ENCODE results near the gene CH25H. TPM values are rescaled to one million over a fixed set of nuclear protein-coding genes. Genes with fewer than 3 reads are reported as not detected.
A peak's percentile ranks its signal among the peaks of the same experiment; 100 is the strongest.

Gene CH25H
- total RNA-seq, 1 donor from 2014 or later, result not detected

DNA sequence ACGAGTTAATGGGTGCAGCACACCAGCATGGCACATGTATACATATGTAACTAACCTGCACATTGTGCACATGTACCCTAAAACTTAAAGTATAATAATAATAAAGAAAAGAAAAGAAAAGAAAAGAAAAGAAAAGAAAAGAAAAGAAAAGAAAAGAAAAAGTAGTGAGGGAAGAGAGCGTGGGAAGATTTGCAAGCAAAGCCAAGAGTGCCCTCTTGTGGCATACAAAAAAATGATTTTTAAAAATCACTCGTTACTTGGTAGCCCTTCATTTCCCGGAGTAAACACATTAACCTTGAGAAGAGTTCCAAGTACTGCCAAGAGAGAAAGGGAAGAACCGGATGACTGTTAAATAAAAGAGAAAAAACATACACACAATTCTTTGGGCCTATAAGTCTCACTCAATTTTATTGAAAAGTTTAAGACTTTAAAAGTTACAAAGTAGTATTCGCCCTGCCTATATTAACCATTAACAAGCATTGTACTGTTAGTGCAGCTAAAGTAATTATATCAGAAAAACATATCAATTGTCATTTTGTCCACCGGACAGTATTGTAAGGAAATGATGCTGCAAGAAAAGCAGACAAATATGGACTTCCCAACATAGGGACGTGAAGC lies 6.2 kb upstream of the CH25H start:
- DNase-seq (ENCODE audit: low spot score), result no peak
- peaks cover 20% of the 10 kb centered on the region for H3K27me3 Mint-ChIP-seq (ENCODE audit: low read depth)
- no peak overlapping the region for H3K4me3 Mint-ChIP-seq (ENCODE audit: unreplicated experiment)
- peaks cover 8% of the 10 kb centered on the region for H3K4me1 Mint-ChIP-seq (ENCODE audit: low read depth)
- H3K9me3 Mint-ChIP-seq (ENCODE audit: low read depth), result no peaks in the 10 kb centered on the region
- peaks cover 2% of the 10 kb centered on the region for H3K36me3 Mint-ChIP-seq (ENCODE audit: low read depth)
- no peak overlapping the region for H3K27ac Mint-ChIP-seq (ENCODE audit: unreplicated experiment)
- TF ChIP-seq, protein P1, sequence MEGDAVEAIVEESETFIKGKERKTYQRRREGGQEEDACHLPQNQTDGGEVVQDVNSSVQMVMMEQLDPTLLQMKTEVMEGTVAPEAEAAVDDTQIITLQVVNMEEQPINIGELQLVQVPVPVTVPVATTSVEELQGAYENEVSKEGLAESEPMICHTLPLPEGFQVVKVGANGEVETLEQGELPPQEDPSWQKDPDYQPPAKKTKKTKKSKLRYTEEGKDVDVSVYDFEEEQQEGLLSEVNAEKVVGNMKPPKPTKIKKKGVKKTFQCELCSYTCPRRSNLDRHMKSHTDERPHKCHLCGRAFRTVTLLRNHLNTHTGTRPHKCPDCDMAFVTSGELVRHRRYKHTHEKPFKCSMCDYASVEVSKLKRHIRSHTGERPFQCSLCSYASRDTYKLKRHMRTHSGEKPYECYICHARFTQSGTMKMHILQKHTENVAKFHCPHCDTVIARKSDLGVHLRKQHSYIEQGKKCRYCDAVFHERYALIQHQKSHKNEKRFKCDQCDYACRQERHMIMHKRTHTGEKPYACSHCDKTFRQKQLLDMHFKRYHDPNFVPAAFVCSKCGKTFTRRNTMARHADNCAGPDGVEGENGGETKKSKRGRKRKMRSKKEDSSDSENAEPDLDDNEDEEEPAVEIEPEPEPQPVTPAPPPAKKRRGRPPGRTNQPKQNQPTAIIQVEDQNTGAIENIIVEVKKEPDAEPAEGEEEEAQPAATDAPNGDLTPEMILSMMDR (IDR thresholded peaks at IDR 0.05), result peak; percentile 87

DNA sequence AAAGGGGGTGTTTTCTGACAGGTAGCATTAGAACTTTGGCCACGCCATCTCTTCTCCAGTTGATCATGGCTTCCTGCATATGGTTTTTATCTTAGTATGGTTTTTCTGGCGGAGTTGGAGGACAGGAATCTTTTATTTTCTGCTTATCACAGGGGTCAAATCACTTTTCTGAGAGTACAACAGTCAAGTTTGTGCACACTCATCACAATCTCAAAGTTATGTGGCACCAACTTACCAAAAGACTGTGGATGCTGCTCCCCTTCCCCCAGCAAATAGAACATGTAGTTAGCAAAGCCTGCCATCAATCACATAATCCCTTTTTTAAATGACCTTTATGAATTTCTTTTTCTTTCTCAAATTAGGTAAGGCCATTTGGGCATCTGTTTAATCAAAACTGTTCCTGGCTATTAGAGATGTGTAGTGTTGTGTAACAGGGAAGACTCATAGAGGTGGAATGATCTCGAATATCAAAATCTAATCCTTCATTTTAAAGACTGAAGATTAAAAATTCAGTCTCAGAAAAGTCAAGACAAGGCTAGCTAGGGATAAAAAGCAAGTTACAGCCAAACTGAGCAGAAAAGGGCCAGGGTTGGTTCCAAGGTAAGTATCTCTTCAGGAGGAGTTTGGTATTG lies 3.8 kb upstream of the CH25H start:
- DNase-seq (ENCODE audit: low spot score), result no peak
- H3K27me3 Mint-ChIP-seq (ENCODE audit: low read depth), result peaks cover 29% of the 10 kb centered on the region
- H3K27ac Mint-ChIP-seq (ENCODE audit: unreplicated experiment), result no peak overlapping the region
- H3K36me3 Mint-ChIP-seq (ENCODE audit: low read depth), result peaks cover 2% of the 10 kb centered on the region
- no peak overlapping the region for H3K4me3 Mint-ChIP-seq (ENCODE audit: unreplicated experiment)
- H3K9me3 Mint-ChIP-seq (ENCODE audit: low read depth), result no peaks in the 10 kb centered on the region
- TF ChIP-seq, protein P1 (IDR thresholded peaks at IDR 0.05), result no peak
- peaks cover 18% of the 10 kb centered on the region for H3K4me1 Mint-ChIP-seq (ENCODE audit: low read depth)

DNA sequence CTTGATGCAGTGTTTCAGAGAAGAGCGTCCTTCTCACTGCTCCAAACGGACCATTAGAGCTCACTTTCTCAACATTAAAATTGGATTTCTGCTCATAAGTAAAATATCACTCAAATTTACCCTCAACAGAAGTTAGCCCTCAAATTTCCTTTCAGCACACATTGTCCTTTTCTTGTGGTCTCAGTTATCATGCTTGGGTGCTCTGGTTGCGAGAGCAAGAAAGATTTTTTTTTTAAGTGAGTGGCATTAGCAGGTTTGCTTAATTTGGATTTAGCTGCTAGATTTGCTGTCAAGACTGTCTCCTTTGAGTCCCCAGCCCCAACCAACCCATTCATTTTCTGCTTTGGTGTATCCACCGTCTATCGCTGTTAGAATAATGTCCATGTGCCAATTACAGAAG lies 2.6 kb upstream of the CH25H start:
- Mint-ChIP-seq H3K9me3 (ENCODE audit: low read depth) (no peaks in the 10 kb centered on the region), H3K36me3 (ENCODE audit: low read depth) (peaks cover under 1% of the 10 kb centered on the region), H3K4me1 (ENCODE audit: low read depth) (peaks cover 22% of the 10 kb centered on the region), H3K27ac (ENCODE audit: unreplicated experiment) (no peak overlapping the region), H3K4me3 (ENCODE audit: unreplicated experiment) (no peak overlapping the region), H3K27me3 (ENCODE audit: low read depth) (peaks cover 34% of the 10 kb centered on the region)
- no peak for DNase-seq (ENCODE audit: low spot score)
- TF ChIP-seq, protein P1 (IDR thresholded peaks at IDR 0.05), result no peak

DNA sequence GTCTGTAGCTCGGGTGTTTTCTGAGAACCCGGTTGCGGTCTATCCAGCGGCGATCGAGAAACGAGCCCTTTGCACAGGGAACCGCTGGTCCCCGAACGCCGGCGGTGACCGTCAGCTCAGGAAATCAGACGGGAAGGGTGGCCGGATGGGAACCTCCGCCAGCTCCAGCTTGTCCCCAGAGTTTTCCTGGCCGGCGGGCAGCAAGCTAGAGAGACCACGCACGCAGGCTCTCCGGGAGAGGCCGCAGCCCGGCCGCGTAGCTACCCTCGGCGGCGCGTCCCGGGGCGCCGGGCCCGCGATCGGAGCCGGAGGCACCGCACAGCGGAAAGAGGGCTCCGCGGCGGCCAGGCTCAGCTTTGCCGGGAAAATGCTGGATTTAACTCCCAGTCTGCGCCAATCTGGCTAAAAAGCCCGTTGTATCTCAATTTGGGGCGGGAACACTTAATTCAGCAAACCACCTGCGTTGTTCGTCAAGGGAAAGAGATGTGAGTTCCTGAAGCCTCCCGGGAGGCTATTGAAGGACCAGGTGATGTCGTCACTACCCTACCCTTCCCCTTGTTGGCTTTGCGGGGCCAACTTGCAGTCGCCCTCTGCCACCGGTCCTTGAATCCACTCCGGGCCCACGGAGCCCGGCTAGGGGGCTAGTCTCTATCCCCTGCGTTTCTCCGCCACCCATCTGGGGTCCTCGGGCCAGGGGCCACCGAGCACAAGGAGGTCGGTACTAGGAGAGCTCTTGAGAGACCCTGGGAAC lies 859 bp upstream of the CH25H start:
- no peaks in the 10 kb centered on the region for H3K36me3 Mint-ChIP-seq (ENCODE audit: low read depth)
- no peak for DNase-seq (ENCODE audit: low spot score)
- peak overlapping the region; percentile 17 for H3K27ac Mint-ChIP-seq (ENCODE audit: unreplicated experiment)
- H3K9me3 Mint-ChIP-seq (ENCODE audit: low read depth), result no peaks in the 10 kb centered on the region
- TF ChIP-seq, protein P1 (IDR thresholded peaks at IDR 0.05), result no peak
- H3K4me3 Mint-ChIP-seq (ENCODE audit: unreplicated experiment), result peak overlapping the region; percentile 78
- peaks cover 22% of the 10 kb centered on the region for H3K4me1 Mint-ChIP-seq (ENCODE audit: low read depth)
- peaks cover 34% of the 10 kb centered on the region for H3K27me3 Mint-ChIP-seq (ENCODE audit: low read depth)

DNA sequence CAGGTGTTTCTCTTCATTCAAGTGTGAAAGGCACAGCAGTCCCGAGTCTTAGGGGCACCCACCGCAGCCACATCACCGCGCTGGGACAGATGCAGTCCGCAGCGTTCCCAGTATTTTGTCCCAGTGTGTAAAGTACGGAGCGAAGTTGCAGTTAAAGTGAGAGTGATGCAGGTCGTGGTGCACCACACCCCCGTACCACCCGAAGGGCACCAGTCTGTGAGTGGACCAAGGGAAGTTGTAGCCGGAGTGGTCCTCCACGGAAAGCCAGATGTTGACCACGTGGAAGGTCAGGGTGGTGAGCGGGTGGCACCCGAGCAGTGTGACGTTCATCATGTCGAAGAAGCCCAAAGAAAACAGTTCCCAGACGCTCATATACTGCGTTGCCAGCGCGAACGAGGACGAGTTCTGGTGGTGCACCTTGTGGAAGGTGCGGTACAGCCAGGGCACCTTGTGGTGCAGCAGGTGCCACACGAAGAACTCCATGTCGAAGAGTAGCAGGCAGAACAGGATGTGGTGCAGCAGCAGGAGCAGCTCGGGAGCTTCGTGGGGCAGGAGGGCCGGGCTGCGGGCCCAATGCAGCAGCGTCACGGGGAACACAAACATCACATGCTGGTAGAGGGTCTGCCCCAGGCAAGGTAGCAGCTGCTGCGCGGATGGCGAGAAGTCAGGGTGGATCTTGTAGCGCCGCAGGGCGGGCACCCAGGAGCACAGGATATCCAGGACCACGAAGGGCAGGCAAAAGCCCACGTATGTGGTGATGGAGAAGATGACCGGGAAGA lies 526 bp downstream of the CH25H start:
- Mint-ChIP-seq H3K9me3 (ENCODE audit: low read depth) (no peaks in the 10 kb centered on the region), H3K36me3 (ENCODE audit: low read depth) (no peaks in the 10 kb centered on the region), H3K4me3 (ENCODE audit: unreplicated experiment) (peak overlapping the region; percentile 78), H3K27me3 (ENCODE audit: low read depth) (peaks cover 32% of the 10 kb centered on the region), H3K27ac (ENCODE audit: unreplicated experiment) (peak overlapping the region; percentile 72), H3K4me1 (ENCODE audit: low read depth) (peaks cover 22% of the 10 kb centered on the region)
- DNase-seq (ENCODE audit: low spot score), result no peak
- TF ChIP-seq, protein P1 (IDR thresholded peaks at IDR 0.05), result no peak
